ENCODE results near the gene TNC.

DNA sequence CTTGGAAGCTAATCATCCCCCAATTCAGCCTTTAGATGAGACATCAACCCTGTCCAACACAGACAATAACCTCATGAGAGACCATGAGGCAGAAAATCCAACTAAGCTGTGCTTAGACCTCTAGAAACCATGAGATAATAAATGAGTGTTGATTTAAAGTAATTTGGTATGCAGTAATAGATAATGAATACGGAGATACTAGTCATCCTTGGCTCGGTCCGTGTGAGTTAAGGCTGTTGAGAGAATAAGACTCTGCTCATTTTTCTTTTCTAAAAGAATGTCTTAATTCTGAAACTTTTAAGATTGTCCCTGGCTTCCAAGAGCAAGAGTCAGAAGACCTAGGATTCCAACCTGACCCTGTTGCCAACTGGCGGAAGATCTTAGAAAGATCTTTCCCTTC is 6.1 kb downstream of the TNC start:
- TF ChIP-seq, protein P1, sequence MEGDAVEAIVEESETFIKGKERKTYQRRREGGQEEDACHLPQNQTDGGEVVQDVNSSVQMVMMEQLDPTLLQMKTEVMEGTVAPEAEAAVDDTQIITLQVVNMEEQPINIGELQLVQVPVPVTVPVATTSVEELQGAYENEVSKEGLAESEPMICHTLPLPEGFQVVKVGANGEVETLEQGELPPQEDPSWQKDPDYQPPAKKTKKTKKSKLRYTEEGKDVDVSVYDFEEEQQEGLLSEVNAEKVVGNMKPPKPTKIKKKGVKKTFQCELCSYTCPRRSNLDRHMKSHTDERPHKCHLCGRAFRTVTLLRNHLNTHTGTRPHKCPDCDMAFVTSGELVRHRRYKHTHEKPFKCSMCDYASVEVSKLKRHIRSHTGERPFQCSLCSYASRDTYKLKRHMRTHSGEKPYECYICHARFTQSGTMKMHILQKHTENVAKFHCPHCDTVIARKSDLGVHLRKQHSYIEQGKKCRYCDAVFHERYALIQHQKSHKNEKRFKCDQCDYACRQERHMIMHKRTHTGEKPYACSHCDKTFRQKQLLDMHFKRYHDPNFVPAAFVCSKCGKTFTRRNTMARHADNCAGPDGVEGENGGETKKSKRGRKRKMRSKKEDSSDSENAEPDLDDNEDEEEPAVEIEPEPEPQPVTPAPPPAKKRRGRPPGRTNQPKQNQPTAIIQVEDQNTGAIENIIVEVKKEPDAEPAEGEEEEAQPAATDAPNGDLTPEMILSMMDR (IDR thresholded peaks at IDR 0.05) = no peak
- no peak for TF ChIP-seq POLR2A (IDR thresholded peaks at IDR 0.05)
